Measurements from ENCODE around the gene MXI1.

DNA sequence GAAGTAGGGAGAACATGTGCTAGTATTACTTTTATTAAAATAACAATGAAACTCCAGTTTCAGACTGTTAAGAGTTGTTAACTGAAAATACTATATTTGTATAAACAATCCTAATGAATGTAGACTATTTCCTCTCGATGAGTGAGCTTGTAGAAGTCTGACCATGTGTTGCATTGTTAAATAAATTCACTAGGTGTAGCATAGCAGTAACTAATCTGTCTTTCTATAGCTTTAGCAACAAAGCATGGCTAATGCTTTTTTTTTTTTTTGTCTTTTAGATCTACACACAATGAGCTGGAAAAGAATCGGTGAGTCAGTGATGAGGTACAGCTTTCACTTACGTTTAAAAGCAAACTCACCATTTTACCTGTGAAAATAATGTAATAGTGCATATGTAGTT is 37.1 kb downstream of the MXI1 start:
- TF ChIP-seq, protein P1, sequence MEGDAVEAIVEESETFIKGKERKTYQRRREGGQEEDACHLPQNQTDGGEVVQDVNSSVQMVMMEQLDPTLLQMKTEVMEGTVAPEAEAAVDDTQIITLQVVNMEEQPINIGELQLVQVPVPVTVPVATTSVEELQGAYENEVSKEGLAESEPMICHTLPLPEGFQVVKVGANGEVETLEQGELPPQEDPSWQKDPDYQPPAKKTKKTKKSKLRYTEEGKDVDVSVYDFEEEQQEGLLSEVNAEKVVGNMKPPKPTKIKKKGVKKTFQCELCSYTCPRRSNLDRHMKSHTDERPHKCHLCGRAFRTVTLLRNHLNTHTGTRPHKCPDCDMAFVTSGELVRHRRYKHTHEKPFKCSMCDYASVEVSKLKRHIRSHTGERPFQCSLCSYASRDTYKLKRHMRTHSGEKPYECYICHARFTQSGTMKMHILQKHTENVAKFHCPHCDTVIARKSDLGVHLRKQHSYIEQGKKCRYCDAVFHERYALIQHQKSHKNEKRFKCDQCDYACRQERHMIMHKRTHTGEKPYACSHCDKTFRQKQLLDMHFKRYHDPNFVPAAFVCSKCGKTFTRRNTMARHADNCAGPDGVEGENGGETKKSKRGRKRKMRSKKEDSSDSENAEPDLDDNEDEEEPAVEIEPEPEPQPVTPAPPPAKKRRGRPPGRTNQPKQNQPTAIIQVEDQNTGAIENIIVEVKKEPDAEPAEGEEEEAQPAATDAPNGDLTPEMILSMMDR (IDR thresholded peaks at IDR 0.05), result no peak
- TF ChIP-seq POLR2A (IDR thresholded peaks at IDR 0.05), result no peak

Measured in uterus (tissue), 2 donors.